ENCODE data around the gene FCGBP.
"Not testable (repeated sequence)": the region's sequence is repeated elsewhere in the genome, so short reads cannot be mapped to it uniquely, and the experiment has no call there.

DNA sequence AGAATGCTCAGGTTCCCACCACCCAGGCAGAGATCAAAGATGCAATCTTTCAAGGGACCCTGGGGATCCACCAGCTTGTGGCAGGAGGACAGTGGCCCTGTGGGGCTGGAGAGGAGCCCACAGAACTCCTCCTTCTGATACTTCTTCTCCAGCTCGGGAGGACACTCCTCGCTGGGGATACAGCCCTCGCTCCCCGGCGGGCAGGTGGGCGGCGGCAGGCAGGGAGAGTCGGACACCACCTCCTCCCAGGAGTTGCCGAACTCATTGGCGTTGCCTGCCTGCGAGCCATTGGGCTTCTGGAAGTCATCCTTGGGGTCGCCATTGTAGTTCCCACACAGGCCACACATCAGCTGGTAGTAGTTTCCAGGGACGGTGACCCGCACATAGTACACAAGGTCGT, 32.1 kb downstream of the FCGBP start:
- TF ChIP-seq, protein P1, sequence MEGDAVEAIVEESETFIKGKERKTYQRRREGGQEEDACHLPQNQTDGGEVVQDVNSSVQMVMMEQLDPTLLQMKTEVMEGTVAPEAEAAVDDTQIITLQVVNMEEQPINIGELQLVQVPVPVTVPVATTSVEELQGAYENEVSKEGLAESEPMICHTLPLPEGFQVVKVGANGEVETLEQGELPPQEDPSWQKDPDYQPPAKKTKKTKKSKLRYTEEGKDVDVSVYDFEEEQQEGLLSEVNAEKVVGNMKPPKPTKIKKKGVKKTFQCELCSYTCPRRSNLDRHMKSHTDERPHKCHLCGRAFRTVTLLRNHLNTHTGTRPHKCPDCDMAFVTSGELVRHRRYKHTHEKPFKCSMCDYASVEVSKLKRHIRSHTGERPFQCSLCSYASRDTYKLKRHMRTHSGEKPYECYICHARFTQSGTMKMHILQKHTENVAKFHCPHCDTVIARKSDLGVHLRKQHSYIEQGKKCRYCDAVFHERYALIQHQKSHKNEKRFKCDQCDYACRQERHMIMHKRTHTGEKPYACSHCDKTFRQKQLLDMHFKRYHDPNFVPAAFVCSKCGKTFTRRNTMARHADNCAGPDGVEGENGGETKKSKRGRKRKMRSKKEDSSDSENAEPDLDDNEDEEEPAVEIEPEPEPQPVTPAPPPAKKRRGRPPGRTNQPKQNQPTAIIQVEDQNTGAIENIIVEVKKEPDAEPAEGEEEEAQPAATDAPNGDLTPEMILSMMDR (IDR thresholded peaks at IDR 0.05), result not testable (repeated sequence)
- not testable (repeated sequence) for TF ChIP-seq ZFX (IDR thresholded peaks at IDR 0.05; ENCODE audit: borderline replicate concordance)

Data from 22Rv1 (cell line).